GM10847 (cell line): Measurements from ENCODE around the gene TARBP1.

Source experiments
- POLR2A ChIP-seq: IDR thresholded peaks from 2 replicates; pipeline ENCODE4 v1.6.1; 2011; ENCODE audit not compliant: insufficient read length; ENCODE audit errors: extremely low read depth

The TARBP1 gene

DNA sequence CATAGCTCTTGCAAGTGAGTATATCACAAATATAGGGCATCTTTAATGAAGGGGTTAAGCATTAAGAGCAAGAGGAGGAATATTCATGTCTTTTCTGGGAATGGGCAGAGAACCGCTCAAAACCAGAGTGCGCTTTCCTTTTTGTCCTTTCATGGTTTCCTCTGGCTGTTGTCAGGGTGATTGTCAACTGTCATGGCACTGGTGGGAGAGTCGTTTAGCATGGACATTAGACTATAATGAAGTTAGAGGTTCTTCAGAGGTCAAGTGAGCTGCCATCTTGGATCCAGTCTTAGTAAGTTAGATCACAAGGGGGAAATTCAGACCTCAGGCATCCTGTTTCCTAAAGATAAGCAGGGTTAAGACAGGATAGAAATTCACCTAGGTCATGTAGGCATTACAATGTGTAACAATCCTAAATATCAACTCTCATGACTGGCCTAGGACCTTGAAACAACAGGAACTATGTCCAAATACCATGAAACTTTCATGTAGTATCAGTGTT lies 117.8 kb downstream of the TARBP1 start:
- TF ChIP-seq POLR2A, result no peak

DNA sequence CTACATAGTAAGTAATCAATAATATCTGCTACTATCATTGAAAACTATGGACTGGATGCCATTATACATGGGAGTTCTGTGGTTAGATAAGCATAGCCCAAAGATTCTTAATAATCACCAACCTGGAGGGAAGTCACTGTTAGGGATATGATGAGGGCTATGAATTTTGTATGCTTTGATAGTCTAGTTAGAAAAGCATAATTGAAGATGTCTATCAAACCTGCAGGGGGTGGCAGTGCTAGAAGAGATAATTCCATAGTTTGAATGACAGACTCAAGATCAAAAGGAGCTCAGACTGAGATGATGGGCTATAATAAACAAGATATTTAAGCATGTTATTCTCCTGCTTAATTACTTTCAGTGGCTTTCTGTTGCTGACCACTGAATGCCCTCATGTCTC lies 121.1 kb downstream of the TARBP1 start:
- no peak for TF ChIP-seq POLR2A

DNA sequence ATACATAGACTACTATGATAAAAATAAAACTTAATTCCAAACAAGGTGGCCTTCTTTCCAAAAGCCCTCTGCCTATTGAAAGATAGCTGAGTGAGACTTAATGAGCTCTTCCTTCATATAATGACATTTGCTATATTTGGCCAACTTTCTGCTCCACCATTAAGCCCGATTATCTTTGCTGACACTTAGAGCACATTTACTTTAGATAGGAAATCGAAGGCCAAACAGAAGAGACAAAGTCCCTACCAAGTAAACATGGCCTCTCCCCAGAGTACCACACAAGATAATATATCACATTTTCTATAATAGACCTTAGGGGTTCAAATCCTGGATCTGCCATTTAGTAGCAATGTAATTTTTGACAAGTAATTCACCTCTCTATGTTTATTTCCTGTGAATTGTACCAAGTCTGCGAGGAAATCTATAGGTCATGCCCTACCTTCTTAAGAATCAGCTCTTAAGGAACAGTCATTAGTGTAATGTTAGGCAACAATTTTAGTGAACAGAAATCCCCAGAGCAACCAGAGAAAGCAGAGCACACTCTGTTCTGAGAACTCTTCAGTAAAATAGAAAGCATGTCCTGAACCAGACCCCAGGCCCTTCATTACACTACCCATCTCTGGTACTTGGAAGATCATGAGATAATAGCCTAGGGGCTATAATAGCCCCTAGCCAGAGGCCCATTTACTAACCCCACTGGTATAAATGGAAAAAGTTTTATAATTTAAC lies 123.0 kb downstream of the TARBP1 start:
- no peak for TF ChIP-seq POLR2A

DNA sequence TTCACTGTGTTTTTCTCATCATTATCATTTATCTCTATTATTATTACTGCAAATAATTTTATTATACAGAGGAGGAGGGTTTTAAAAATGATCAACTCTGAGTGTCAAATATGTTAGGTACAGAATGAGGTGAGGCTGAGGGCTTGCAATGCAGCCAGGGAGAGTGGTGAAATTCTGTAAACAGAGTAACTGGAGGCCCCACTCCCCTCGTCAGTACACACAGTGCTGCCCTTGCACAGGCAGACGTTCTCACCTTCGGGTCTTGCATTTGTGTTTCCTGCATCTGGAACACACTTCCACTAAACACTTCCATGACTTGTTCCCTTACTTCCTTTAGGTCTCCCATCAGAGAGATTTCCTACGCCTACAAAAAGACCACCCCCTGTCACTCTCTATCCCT lies 130.0 kb downstream of the TARBP1 start:
- no peak for TF ChIP-seq POLR2A

DNA sequence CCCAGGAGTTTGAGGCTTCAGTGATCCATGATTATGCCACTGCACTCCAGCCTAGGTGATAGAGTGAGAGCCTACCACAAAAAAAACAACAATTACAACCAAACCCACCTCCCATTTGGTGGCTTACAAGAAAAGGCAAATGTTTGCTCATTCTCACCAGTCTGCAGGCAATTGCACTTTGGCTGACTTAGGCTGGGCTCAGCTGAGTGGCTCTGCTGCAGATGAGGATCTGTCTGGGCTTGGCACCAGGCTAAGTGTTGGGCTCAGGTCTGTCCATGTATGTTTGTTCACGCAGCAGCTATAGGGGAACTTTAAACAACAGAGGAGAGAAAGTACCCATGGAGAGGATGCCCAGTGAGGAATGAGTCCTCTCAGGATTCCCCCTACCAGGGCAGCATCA lies 133.7 kb downstream of the TARBP1 start:
- TF ChIP-seq POLR2A, result no peak

DNA sequence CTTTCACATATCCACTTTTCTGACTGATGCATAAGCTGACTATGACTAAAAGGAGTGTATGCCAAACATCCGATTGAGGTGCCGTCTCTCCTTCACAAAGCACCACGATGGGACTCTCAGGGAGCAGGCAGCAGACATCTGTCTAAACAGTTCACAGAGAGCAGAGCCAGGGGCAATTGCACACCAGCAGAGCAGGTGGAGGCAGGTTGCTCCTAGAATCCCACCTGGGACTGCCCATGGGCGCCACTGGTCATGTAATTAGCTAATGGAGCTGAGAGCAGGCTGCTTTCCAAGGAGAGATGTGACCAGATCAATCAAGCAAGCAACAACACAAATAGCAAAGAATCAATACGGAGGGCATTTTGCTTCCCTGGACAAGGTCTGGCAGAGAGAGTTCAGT lies 136.2 kb downstream of the TARBP1 start:
- no peak for TF ChIP-seq POLR2A
